Measurements from ENCODE around the gene HOXB7. TPM values are rescaled to one million over a fixed set of nuclear protein-coding genes. Genes with fewer than 3 reads are reported as not detected.

Gene HOXB7
- total and polyA plus RNA-seq, 2 of the 13 experiments (the other 11 are each of a cell fraction or from before 2014, with no cell fraction given) = 0.04 TPM; not detected in 1

GRCh38 chr17:48629411-48629759 is 18.6 kb upstream of the HOXB7 start:
- peaks cover 38 to 97% of the 10 kb centered on the region in 2 experiments for H3K27me3 ChIP-seq (ENCODE audit: control insufficient read depth in 1 of 2, insufficient read depth in 2 of 2, low read length in 2 of 2)
- 8% methylated on average over 5 of the region's 5 CpGs for WGBS (ENCODE audit: low lambda C conversion rate)
- POLR2A ChIA-PET = no interaction called here

More at GRCh38 chr17:48629411-48629759, 18.6 kb upstream of the HOXB7 start:
- Histone ChIP-seq H3K4me1 (ENCODE audit: insufficient read depth, low read length) (no peaks in the 10 kb centered on the region), H3K4me2 (ENCODE audit: low read depth, low read length) (no peak overlapping the region), H3K27ac (ENCODE audit: extremely low read length, insufficient read depth, low read length) (no peak overlapping the region), H3K4me3 (replicated peaks in 1 of 3; ENCODE audit: insufficient read depth in 1 of 3, low read depth in 2 of 3, low read length in 3 of 3) (no peak overlapping the region), H3K79me2 (ENCODE audit: insufficient read depth, low read length) (no peaks in the 10 kb centered on the region), H2AFZ (ENCODE audit: low read length) (no peak overlapping the region), H3K9me3 (ENCODE audit: low read length) (no peaks in the 10 kb centered on the region), H3K36me3 (replicated peaks in 1 of 2; ENCODE audit: control insufficient read depth in 1 of 2, insufficient read depth in 2 of 2, low read length in 2 of 2) (no peaks in the 10 kb centered on the region), H4K20me1 (ENCODE audit: insufficient read depth, low read length) (no peaks in the 10 kb centered on the region), H3K9ac (ENCODE audit: insufficient read depth, low read depth, low read length) (no peak overlapping the region)
- in situ Hi-C loops (cut with HindIII; ENCODE audit: extremely low pct_ligation_motif_present, low pct_unique_long_range_greater_than_20kb) (no loop called here), intact Hi-C loops (cut with micrococcal nuclease; ENCODE audit: unreplicated experiment) (no loop called here)
- DNase-seq (ENCODE audit: low spot score) (no peak), ATAC-seq (no peak), FAIRE-seq (no peak)
- no peak for TF ChIP-seq THAP7 (CRISPR knock-in tag; IDR thresholded peaks at IDR 0.05)
- no peak for TF ChIP-seq SIX1 (CRISPR knock-in tag; IDR thresholded peaks at IDR 0.05; ENCODE audit: borderline replicate concordance)
- no peak for TF ChIP-seq ZSCAN29 (CRISPR knock-in tag; conservative IDR thresholded peaks at IDR 0.05)
- TF ChIP-seq ZSCAN20 (CRISPR knock-in tag; IDR thresholded peaks at IDR 0.05; ENCODE audit: borderline replicate concordance) = no peak
- TF ChIP-seq ZKSCAN1 (IDR thresholded peaks at IDR 0.05; ENCODE audit: low read length) = no peak
- no peak for TF ChIP-seq TEF (CRISPR knock-in tag; IDR thresholded peaks at IDR 0.05)
- no peak for TF ChIP-seq CSRNP2 (CRISPR knock-in tag; conservative IDR thresholded peaks at IDR 0.05; ENCODE audit: low read depth)
- no peak for TF ChIP-seq MED1 (CRISPR knock-in tag; IDR thresholded peaks at IDR 0.05)
- no peak for TF ChIP-seq RFX1 (IDR thresholded peaks at IDR 0.05)
- no peak for TF ChIP-seq USF2 (IDR thresholded peaks at IDR 0.05; ENCODE audit: low read depth, low read length)
- no peak for TF ChIP-seq USF2 (CRISPR knock-in tag; IDR thresholded peaks at IDR 0.05; ENCODE audit: borderline replicate concordance)
- no peak for TF ChIP-seq MZF1 (CRISPR knock-in tag; IDR thresholded peaks at IDR 0.05; ENCODE audit: borderline replicate concordance)
- no peak for TF ChIP-seq ARNTL (CRISPR knock-in tag; IDR thresholded peaks at IDR 0.05)
- no peak for TF ChIP-seq KMT2B (CRISPR knock-in tag; IDR thresholded peaks at IDR 0.05)
- TF ChIP-seq SRY (CRISPR knock-in tag; IDR thresholded peaks at IDR 0.05) = no peak
- TF ChIP-seq ZBTB4 (CRISPR knock-in tag; IDR thresholded peaks at IDR 0.05; ENCODE audit: borderline replicate concordance) = no peak
- no peak for TF ChIP-seq FIP1L1 (IDR thresholded peaks at IDR 0.05; ENCODE audit: borderline replicate concordance, insufficient read depth, low read depth, low read length)
- CTCF ChIA-PET (ENCODE audit: low intra/inter-chr PET ratio, low total read pairs) = no interaction called here
- no TSS peak for BruUV-seq (replicated peaks)

Data from HepG2 (cell line).